Stimulated activated naive CD8-positive, alpha-beta T cell treated with anti-CD3 and anti-CD28 coated beads, Interleukin-15, amount 100 ng/mL, for 72 hours (primary cell): ENCODE data around the gene ACOT11.

Experiments
- ATAC-seq: fragments of 150-1000 bp; cut with Tn5 transposase; 2 replicates; pipeline ENCODE4 v1.10.0; 2021; ENCODE audit warnings: mild to moderate bottlenecking, moderate library complexity
- DNase-seq, 2 donors: peaks; one replicate each; pipeline ENCODE4 v3.0.0; 2021 to 2022
- H3K27ac Mint-ChIP-seq, 2 donors: one replicate each; pipeline ENCODE4 v1.8.0; 2022; ENCODE audit warnings: mild to moderate bottlenecking in 2 of 2, mixed read lengths in 2 of 2, moderate library complexity in 2 of 2
- H3K27me3 Mint-ChIP-seq: one replicate; pipeline ENCODE4 v1.8.0; 2022; ENCODE audit warnings: mixed read lengths
- H3K4me1 Mint-ChIP-seq: one replicate; pipeline ENCODE4 v1.8.0; 2022; ENCODE audit warnings: mild to moderate bottlenecking, mixed read lengths
- H3K4me3 Mint-ChIP-seq, 2 donors: one replicate each; pipeline ENCODE4 v1.8.0; 2022; ENCODE audit warnings: mild to moderate bottlenecking in 2 of 2, mixed read lengths in 2 of 2, moderate library complexity in 1 of 2
- H3K9me3 Mint-ChIP-seq, 2 donors: one replicate each; pipeline ENCODE4 v1.8.0; 2022; ENCODE audit warnings: mixed read lengths in 2 of 2

ACOT11 gene

GRCh38 chr1:54651608-54652007 lies 103.6 kb downstream of the ACOT11 start:
- H3K9me3 Mint-ChIP-seq, result no peaks in the 10 kb centered on the region
- H3K27me3 Mint-ChIP-seq, result peaks cover 9% of the 10 kb centered on the region

GRCh38 chr1:54652168-54652567 lies 104.1 kb downstream of the ACOT11 start:
- H3K9me3 Mint-ChIP-seq, result no peaks in the 10 kb centered on the region
- DNase-seq (no peak), ATAC-seq (no peak)
- H3K27ac Mint-ChIP-seq, result no peak overlapping the region
- H3K4me1 Mint-ChIP-seq, result no peaks in the 10 kb centered on the region
- H3K4me3 Mint-ChIP-seq, result no peak overlapping the region
- peaks cover 9% of the 10 kb centered on the region for H3K27me3 Mint-ChIP-seq

More at GRCh38 chr1:54651608-54652007, 103.6 kb downstream of the ACOT11 start:
- no peaks in the 10 kb centered on the region for H3K4me1 Mint-ChIP-seq
- ATAC-seq, result no peak
- H3K4me3 Mint-ChIP-seq, result no peak overlapping the region
- H3K27ac Mint-ChIP-seq, result no peak overlapping the region
- DNase-seq, result no peak

GRCh38 chr1:54653036-54653435 lies 105.0 kb downstream of the ACOT11 start:
- H3K27ac Mint-ChIP-seq, result no peak overlapping the region
- H3K9me3 Mint-ChIP-seq, result peaks cover 3 to 5% of the 10 kb centered on the region in 2 donors
- H3K4me1 Mint-ChIP-seq, result no peaks in the 10 kb centered on the region
- ATAC-seq (no peak), DNase-seq (no peak)
- H3K4me3 Mint-ChIP-seq, result no peak overlapping the region
- H3K27me3 Mint-ChIP-seq, result peaks cover 9% of the 10 kb centered on the region

GRCh38 chr1:54658164-54658913 lies 110.3 kb downstream of the ACOT11 start:
- no peak overlapping the region for H3K4me3 Mint-ChIP-seq
- no peak for ATAC-seq
- no peak for DNase-seq
- H3K9me3 Mint-ChIP-seq, result peaks cover 5 to 11% of the 10 kb centered on the region in 2 donors
- H3K27me3 Mint-ChIP-seq, result no peaks in the 10 kb centered on the region
- H3K4me1 Mint-ChIP-seq, result no peaks in the 10 kb centered on the region
- no peak overlapping the region for H3K27ac Mint-ChIP-seq
